Mesendoderm (in vitro differentiated cells): ENCODE results near the gene SSR3.
"Not testable (repeated sequence)": the region's sequence is repeated elsewhere in the genome, so short reads cannot be mapped to it uniquely, and the experiment has no call there.

Experiments used
- DNase-seq: peaks from one replicate; pipeline ENCODE4 v3.0.0; 2013
- H2AK5ac ChIP-seq: 2 replicates; pipeline ENCODE4 v1.6.1; 2013; ENCODE audit warnings: low read length, inconsistent platforms
- H2BK120ac ChIP-seq: 2 replicates; pipeline ENCODE4 v1.6.1; 2013; ENCODE audit warnings: low read depth, mild to moderate bottlenecking, low read length, moderate library complexity, mixed read lengths
- H2BK15ac ChIP-seq: replicated peaks from 2 replicates; pipeline ENCODE4 v1.6.1; 2013; ENCODE audit warnings: low read depth, mild to moderate bottlenecking, moderate library complexity
- H2BK5ac ChIP-seq: 2 replicates; pipeline ENCODE4 v1.6.1; 2013; ENCODE audit warnings: low read length, inconsistent platforms
- H3K18ac ChIP-seq: 2 replicates; pipeline ENCODE4 v1.6.1; 2013; ENCODE audit warnings: mild to moderate bottlenecking, low read length, mixed read lengths
- H3K23ac ChIP-seq: one replicate; pipeline ENCODE4 v1.6.1; 2013; ENCODE audit warnings: low read length
- H3K27ac ChIP-seq: 2 replicates; pipeline ENCODE4 v1.5.1; 2013; ENCODE audit warnings: low read depth, mild to moderate bottlenecking, inconsistent platforms, low read length, moderate library complexity
- H3K27me3 ChIP-seq: 2 replicates; pipeline ENCODE4 v1.6.1; 2013; ENCODE audit warnings: low read length, control low read depth, mild to moderate bottlenecking, inconsistent platforms; ENCODE audit not compliant: insufficient read depth, poor library complexity
- H3K36me3 ChIP-seq: 2 replicates; pipeline ENCODE4 v1.6.1; 2013; ENCODE audit warnings: low read length, inconsistent platforms; ENCODE audit not compliant: control insufficient read depth, insufficient read depth
- H3K4ac ChIP-seq: one replicate; pipeline ENCODE4 v1.6.1; 2013; ENCODE audit warnings: low read depth, mild to moderate bottlenecking, low read length, moderate library complexity
- H3K4me1 ChIP-seq: 2 replicates; pipeline ENCODE4 v1.6.1; 2013; ENCODE audit warnings: low read depth, low read length, inconsistent platforms; ENCODE audit not compliant: control insufficient read depth
- H3K4me2 ChIP-seq: 2 replicates; pipeline ENCODE4 v1.6.1; 2013; ENCODE audit warnings: low read length
- H3K4me3 ChIP-seq: 2 replicates; pipeline ENCODE4 v1.5.1; 2013; ENCODE audit warnings: mild to moderate bottlenecking, low read length
- H3K56ac ChIP-seq: one replicate; pipeline ENCODE4 v1.6.1; 2013; ENCODE audit warnings: low read length
- H3K79me1 ChIP-seq: 2 replicates; pipeline ENCODE4 v1.6.1; 2013; ENCODE audit warnings: low read length, inconsistent platforms
- H3K79me2 ChIP-seq: 2 replicates; pipeline ENCODE4 v1.6.1; 2013; ENCODE audit warnings: mild to moderate bottlenecking, low read length; ENCODE audit not compliant: control insufficient read depth, insufficient read depth
- H3K9ac ChIP-seq: 2 replicates; pipeline ENCODE4 v1.6.1; 2013; ENCODE audit warnings: low read length, inconsistent platforms
- H4K5ac ChIP-seq: one replicate; pipeline ENCODE4 v1.6.1; 2013; ENCODE audit warnings: low read length
- H4K8ac ChIP-seq: one replicate; pipeline ENCODE4 v1.6.1; 2013; ENCODE audit warnings: low read depth, mild to moderate bottlenecking, control low read depth, low read length, moderate library complexity
- WGBS: extraction: QIAGEN DNeasy Blood & Tissue Kit; methylation state at CpG from one replicate; pipeline ENCODE4 v1.1.7; 2013; ENCODE audit warnings: low lambda C conversion rate, missing lambda C conversion rate; ENCODE audit not compliant: insufficient coverage; ENCODE audit errors: extremely low coverage; 5-methylcytosine and 5-hydroxymethylcytosine counted together

Gene SSR3

DNA sequence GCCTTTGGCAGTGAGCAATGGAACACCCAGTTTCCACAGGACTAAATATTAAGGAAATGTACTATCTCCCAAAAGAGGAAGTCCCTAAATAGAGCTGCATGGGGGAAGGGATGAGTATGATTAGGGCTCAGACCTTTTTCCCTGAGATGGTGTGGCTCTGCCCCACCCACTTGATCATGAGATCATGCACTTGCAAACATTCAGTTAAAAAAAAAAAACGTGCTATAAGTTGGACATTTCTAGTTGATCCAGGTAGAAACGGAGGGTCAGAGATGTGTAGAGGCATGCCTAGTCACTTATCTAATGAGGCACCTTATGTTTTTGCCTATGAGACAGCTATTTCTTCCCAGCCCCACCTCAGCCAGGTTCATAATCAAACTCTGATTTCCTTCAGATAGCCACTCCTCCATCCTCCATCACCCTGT is 24.5 kb upstream of the SSR3 start:
- H3K4me2 ChIP-seq = no peak overlapping the region
- no peak overlapping the region for H3K18ac ChIP-seq
- no peak overlapping the region for H3K27ac ChIP-seq
- no peak overlapping the region for H2AK5ac ChIP-seq
- H3K27me3 ChIP-seq = no peaks in the 10 kb centered on the region
- H3K79me1 ChIP-seq = no peaks in the 10 kb centered on the region
- no peak overlapping the region for H3K23ac ChIP-seq
- H3K56ac ChIP-seq = no peak overlapping the region
- DNase-seq = no peak
- no peak overlapping the region for H2BK120ac ChIP-seq
- H3K79me2 ChIP-seq = no peaks in the 10 kb centered on the region
- H3K4me1 ChIP-seq = no peaks in the 10 kb centered on the region
- no peak overlapping the region for H4K8ac ChIP-seq
- WGBS = no CpG with 5 or more reads among the region's 2 CpGs
- no peak overlapping the region for H4K5ac ChIP-seq
- H3K4ac ChIP-seq = no peak overlapping the region
- H3K4me3 ChIP-seq = no peak overlapping the region
- H3K9ac ChIP-seq = no peak overlapping the region
- no peaks in the 10 kb centered on the region for H3K36me3 ChIP-seq
- no peak overlapping the region for H2BK5ac ChIP-seq
- no peak overlapping the region for H2BK15ac ChIP-seq

DNA sequence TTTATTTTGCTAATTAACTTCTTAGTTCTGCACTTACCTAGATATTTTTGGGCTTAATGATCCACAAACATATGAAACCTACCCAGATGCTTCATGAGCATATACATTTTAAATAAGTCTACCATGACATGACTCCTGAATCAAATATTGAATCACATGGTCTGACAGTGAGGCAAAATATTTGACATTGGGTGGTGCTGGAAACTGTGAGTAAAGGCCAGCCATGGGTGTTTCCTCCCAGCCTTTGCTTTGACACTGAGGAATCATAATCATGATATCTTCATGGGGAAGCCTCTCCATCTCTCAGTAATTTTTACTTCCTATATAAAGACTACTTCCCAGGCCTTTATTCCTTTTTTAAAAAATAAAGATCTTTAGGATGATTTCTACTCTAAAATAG is 22.8 kb upstream of the SSR3 start:
- Histone ChIP-seq H3K9ac (no peak overlapping the region), H2AK5ac (no peak overlapping the region), H3K4me3 (no peak overlapping the region), H2BK15ac (no peak overlapping the region), H3K27me3 (no peaks in the 10 kb centered on the region), H3K4ac (no peak overlapping the region), H3K56ac (no peak overlapping the region), H4K8ac (no peak overlapping the region), H3K79me1 (no peaks in the 10 kb centered on the region), H3K27ac (no peak overlapping the region), H3K4me1 (no peaks in the 10 kb centered on the region), H3K23ac (no peak overlapping the region), H2BK5ac (no peak overlapping the region), H3K18ac (no peak overlapping the region), H3K36me3 (no peaks in the 10 kb centered on the region), H3K4me2 (no peak overlapping the region), H4K5ac (no peak overlapping the region), H2BK120ac (no peak overlapping the region), H3K79me2 (no peaks in the 10 kb centered on the region)
- no peak for DNase-seq

DNA sequence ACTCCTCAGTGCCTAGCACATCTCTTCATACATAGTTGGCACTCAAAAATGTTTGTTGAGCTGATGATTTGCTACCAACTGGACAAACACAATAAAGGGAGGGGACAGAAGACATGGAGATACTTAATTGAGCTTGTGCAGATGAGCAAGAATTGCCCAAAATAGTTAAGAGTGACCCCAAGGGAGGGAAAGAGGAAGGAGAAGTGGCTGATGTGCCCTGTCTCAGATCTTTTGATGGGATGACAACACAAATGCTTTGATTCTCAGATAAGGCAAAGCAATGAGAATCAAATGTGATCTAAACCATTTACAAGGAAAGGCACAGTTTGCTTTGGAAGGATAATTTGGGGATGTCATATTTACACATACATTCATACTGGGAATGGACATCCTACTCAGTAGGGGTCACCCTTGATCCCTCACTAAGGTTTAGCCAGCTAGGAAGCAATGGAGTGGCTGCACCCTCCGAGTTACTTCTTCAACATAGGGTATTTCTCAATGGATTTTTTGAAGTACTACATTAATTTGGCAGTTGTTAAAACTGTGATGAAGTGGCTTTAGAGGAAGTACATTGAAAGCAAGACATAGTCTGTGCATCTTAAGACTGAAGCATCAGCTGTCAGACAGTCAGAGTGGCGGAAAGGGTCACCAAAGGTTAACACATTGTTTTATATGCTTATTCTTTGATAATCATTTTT is 21.9 kb upstream of the SSR3 start:
- H3K79me2 ChIP-seq = no peaks in the 10 kb centered on the region
- H3K56ac ChIP-seq = no peak overlapping the region
- H4K8ac ChIP-seq = no peak overlapping the region
- H3K4me2 ChIP-seq = no peak overlapping the region
- H3K27ac ChIP-seq = no peak overlapping the region
- no peaks in the 10 kb centered on the region for H3K27me3 ChIP-seq
- H3K9ac ChIP-seq = no peak overlapping the region
- H2BK120ac ChIP-seq = no peak overlapping the region
- WGBS = no CpG with 5 or more reads among the region's 2 CpGs
- H3K23ac ChIP-seq = no peak overlapping the region
- no peak overlapping the region for H2BK15ac ChIP-seq
- H2BK5ac ChIP-seq = no peak overlapping the region
- no peak overlapping the region for H4K5ac ChIP-seq
- no peak overlapping the region for H3K4ac ChIP-seq
- no peak overlapping the region for H3K4me3 ChIP-seq
- DNase-seq = no peak
- no peaks in the 10 kb centered on the region for H3K36me3 ChIP-seq
- H3K4me1 ChIP-seq = no peaks in the 10 kb centered on the region
- no peak overlapping the region for H2AK5ac ChIP-seq
- no peak overlapping the region for H3K18ac ChIP-seq
- H3K79me1 ChIP-seq = no peaks in the 10 kb centered on the region

DNA sequence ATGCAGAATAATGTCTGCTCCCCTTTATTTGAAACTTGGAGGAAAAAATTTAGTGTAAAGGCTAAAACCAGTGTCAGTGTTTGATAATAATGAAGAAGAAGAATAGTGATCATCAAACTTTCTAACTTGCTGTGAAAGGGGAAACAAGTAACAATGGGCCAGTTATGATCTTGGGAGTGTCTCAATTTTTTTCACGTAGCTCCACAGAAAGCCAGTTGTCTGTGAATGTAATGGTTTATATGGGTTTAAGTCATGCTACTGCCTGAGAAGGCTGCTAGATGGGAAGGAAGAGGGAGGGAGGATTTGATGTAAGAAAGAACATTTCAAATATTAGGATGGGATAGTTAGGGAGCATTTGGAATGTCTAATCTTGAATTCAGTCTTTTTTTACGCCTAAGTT is 21.1 kb upstream of the SSR3 start:
- Histone ChIP-seq H2BK120ac (no peak overlapping the region), H3K27ac (no peak overlapping the region), H3K79me1 (no peaks in the 10 kb centered on the region), H2BK5ac (no peak overlapping the region), H3K4me3 (no peak overlapping the region), H3K56ac (no peak overlapping the region), H3K4ac (no peak overlapping the region), H2BK15ac (no peak overlapping the region), H2AK5ac (no peak overlapping the region), H3K79me2 (no peaks in the 10 kb centered on the region), H3K9ac (no peak overlapping the region), H3K18ac (no peak overlapping the region), H4K8ac (no peak overlapping the region), H3K36me3 (no peaks in the 10 kb centered on the region), H4K5ac (no peak overlapping the region), H3K23ac (no peak overlapping the region), H3K4me1 (no peaks in the 10 kb centered on the region), H3K4me2 (no peak overlapping the region), H3K27me3 (no peaks in the 10 kb centered on the region)
- WGBS = no CpG with 5 or more reads among the region's 2 CpGs
- DNase-seq = no peak

DNA sequence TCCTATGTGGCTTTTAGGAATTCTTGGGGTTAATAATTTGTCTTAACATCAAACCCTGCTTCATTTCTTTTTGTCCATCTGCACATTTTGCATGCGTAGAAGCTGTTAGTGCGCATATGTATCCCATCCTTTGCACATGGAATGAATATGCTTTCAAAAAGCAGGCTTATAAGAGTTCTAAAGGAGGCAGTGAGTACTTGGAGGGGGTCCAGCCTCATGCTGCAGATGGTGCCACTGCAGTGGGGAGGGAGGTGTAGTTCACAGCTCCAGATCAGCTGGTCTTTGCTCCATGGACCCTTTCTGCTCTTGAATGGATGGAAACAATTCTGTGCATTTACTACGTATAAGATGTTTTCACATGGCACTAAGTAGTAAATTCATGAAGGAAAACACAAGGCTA is 20.7 kb upstream of the SSR3 start:
- Histone ChIP-seq H4K8ac (no peak overlapping the region), H3K79me2 (no peaks in the 10 kb centered on the region), H3K4me2 (no peak overlapping the region), H3K18ac (no peak overlapping the region), H3K23ac (no peak overlapping the region), H3K9ac (no peak overlapping the region), H3K4me1 (no peaks in the 10 kb centered on the region), H3K4me3 (no peak overlapping the region), H3K79me1 (no peaks in the 10 kb centered on the region), H3K27ac (no peak overlapping the region), H3K36me3 (no peaks in the 10 kb centered on the region), H3K56ac (no peak overlapping the region), H3K4ac (no peak overlapping the region), H2BK15ac (no peak overlapping the region), H3K27me3 (no peaks in the 10 kb centered on the region), H2BK120ac (no peak overlapping the region), H4K5ac (no peak overlapping the region), H2BK5ac (no peak overlapping the region), H2AK5ac (no peak overlapping the region)
- no peak for DNase-seq
- no CpG with 5 or more reads among the region's 3 CpGs for WGBS

DNA sequence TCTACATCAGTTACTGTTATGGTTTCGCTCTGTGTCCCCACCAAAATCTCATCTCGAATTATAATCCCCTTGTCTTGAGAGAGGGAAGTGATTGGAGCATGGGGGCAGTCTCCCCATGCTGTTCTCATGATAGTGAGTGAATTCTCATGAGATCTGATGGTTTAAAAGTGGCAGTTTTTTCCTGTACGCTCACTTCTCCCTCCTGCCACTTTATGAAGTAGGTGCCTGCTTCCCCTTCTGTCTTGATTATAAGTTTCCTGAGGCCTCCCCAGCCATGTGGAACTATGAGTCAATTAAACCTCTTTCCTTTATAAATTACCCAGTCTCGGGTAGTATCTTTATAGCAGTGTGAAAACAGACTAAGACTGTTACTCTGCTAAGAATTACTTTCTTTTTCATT is 15.0 kb upstream of the SSR3 start:
- H2BK5ac ChIP-seq, H3K4me3 ChIP-seq, H3K23ac ChIP-seq, H3K56ac ChIP-seq, H4K8ac ChIP-seq, H2BK15ac ChIP-seq, H3K79me1 ChIP-seq, H3K79me2 ChIP-seq, H3K4ac ChIP-seq, H3K9ac ChIP-seq, H2BK120ac ChIP-seq, H3K18ac ChIP-seq, H3K27ac ChIP-seq, DNase-seq, H4K5ac ChIP-seq, H3K4me1 ChIP-seq, H3K36me3 ChIP-seq, H3K27me3 ChIP-seq, H2AK5ac ChIP-seq, H3K4me2 ChIP-seq: not testable (repeated sequence)
- WGBS = no CpG with 5 or more reads among the region's 4 CpGs
